ENCODE measurements around the gene DHTKD1.

GRCh38 chr10:12135631-12136030, 66.9 kb downstream of the DHTKD1 start:
- no peak for TF ChIP-seq YY1 (IDR thresholded peaks at IDR 0.05; ENCODE audit: low read depth)
- TF ChIP-seq FOXM1 (IDR thresholded peaks at IDR 0.05; ENCODE audit: borderline replicate concordance, low read depth) = no peak
- no peak for TF ChIP-seq TCF12 (IDR thresholded peaks at IDR 0.05; ENCODE audit: low read depth)
- no peak for TF ChIP-seq EP300 (IDR thresholded peaks at IDR 0.05; ENCODE audit: borderline replicate concordance)
- TF ChIP-seq CREB1 (IDR thresholded peaks at IDR 0.05; ENCODE audit: low read depth) = no peak
- no peak for TF ChIP-seq RAD21 (IDR thresholded peaks at IDR 0.05; ENCODE audit: low read depth)
- no peak for TF ChIP-seq MAX (IDR thresholded peaks at IDR 0.05)
- TF ChIP-seq TAF1 (IDR thresholded peaks at IDR 0.05; ENCODE audit: low read depth) = no peak
- TF ChIP-seq USF1 (IDR thresholded peaks at IDR 0.05) = no peak
- no peak for TF ChIP-seq CEBPB (IDR thresholded peaks at IDR 0.05)
- TF ChIP-seq REST (IDR thresholded peaks at IDR 0.05; ENCODE audit: low read depth) = no peak
- TF ChIP-seq EGR1 (IDR thresholded peaks at IDR 0.05) = no peak
- no peak for TF ChIP-seq NFIC (IDR thresholded peaks at IDR 0.05)
- TF ChIP-seq TEAD4 (IDR thresholded peaks at IDR 0.05) = no peak
